Naive thymus-derived CD4-positive, alpha-beta T cell (primary cell): ENCODE measurements around the gene CPO. TPM values are rescaled to one million over a fixed set of nuclear protein-coding genes. Genes with fewer than 3 reads are reported as not detected.
"Not testable (repeated sequence)": the region's sequence is repeated elsewhere in the genome, so short reads cannot be mapped to it uniquely, and the experiment has no call there.

Source experiments
- ATAC-seq: fragments of 150-1000 bp; cut with Tn5 transposase; 2 replicates; pipeline ENCODE4 v1.10.0; 2021; ENCODE audit warnings: mild to moderate bottlenecking, moderate library complexity
- CTCF ChIA-PET: fragments of 350-600 bp; sonication (Branson Sonifier 250); formaldehyde crosslinking; loops from one replicate; lab custom pipeline; 2021; ENCODE audit warnings: antibody characterized with exemption; lab: Charles Lee
- POLR2A ChIA-PET: fragments of 350-600 bp; sonication (Branson Sonifier 250); formaldehyde crosslinking; loops from one replicate; lab custom pipeline; 2021; ENCODE audit warnings: antibody characterized with exemption, inconsistent platforms; lab: Charles Lee
- DNase-seq, 9 donors: peaks; one replicate each; pipeline versions ENCODE4 v3.0.0 to v3.0.0-alpha.2; 2020 to 2022; ENCODE audit warnings: mixed read lengths in 1 of 9
- H3K27ac ChIP-seq: one replicate; pipeline ENCODE4 v1.7.0; 2013; ENCODE audit warnings: mild to moderate bottlenecking, low read depth, low read length, moderate library complexity
- H3K27me3 ChIP-seq, 2 donors: one replicate each; pipeline ENCODE4 v1.7.0; 2013; ENCODE audit warnings: low read length in 2 of 2, mild to moderate bottlenecking in 2 of 2, moderate library complexity in 2 of 2; ENCODE audit not compliant: control insufficient read depth in 2 of 2, insufficient read depth in 2 of 2
- H3K36me3 ChIP-seq, 3 experiments: 1 replicate in 2 of 3; 2 replicates in 1 of 3; pipeline ENCODE4 v1.7.0; 2013; ENCODE audit warnings: low read length in 3 of 3, mild to moderate bottlenecking in 3 of 3, moderate library complexity in 1 of 3; ENCODE audit not compliant: insufficient read depth in 3 of 3, control insufficient read depth in 2 of 3
- H3K4me1 ChIP-seq, 2 donors: one replicate each; pipeline ENCODE4 v1.7.0; 2013; ENCODE audit warnings: low read length in 2 of 2, mild to moderate bottlenecking in 2 of 2, moderate library complexity in 1 of 2; ENCODE audit not compliant: control insufficient read depth in 2 of 2, insufficient read depth in 2 of 2
- H3K4me3 ChIP-seq: 2 replicates; pipeline ENCODE4 v1.7.0; 2013; ENCODE audit warnings: mild to moderate bottlenecking, low read length
- H3K9me3 ChIP-seq, 3 experiments: 1 replicate in 2 of 3; 2 replicates in 1 of 3; pipeline ENCODE4 v1.7.0; 2013; ENCODE audit warnings: low read length in 3 of 3; ENCODE audit not compliant: control insufficient read depth in 2 of 3
- H3K27ac Mint-ChIP-seq, 9 donors: one replicate each; pipeline ENCODE4 v1.8.0; 2020 to 2022; ENCODE audit warnings: mixed read lengths in 9 of 9, mild to moderate bottlenecking in 8 of 9, moderate library complexity in 5 of 9, inconsistent platforms in 2 of 9
- H3K27me3 Mint-ChIP-seq, 5 donors: one replicate each; pipeline ENCODE4 v1.8.0; 2021 to 2022; ENCODE audit warnings: mixed read lengths in 5 of 5, mild to moderate bottlenecking in 1 of 5
- H3K36me3 Mint-ChIP-seq, 5 donors: one replicate each; pipeline ENCODE4 v1.8.0; 2020 to 2022; ENCODE audit warnings: mixed read lengths in 5 of 5, mild to moderate bottlenecking in 3 of 5, inconsistent platforms in 1 of 5
- H3K4me1 Mint-ChIP-seq, 7 donors: one replicate each; pipeline ENCODE4 v1.8.0; 2020 to 2022; ENCODE audit warnings: mixed read lengths in 7 of 7, mild to moderate bottlenecking in 3 of 7, inconsistent platforms in 1 of 7
- H3K4me3 Mint-ChIP-seq, 10 donors: one replicate each; pipeline ENCODE4 v1.8.0; 2020 to 2022; ENCODE audit warnings: mild to moderate bottlenecking in 10 of 10, mixed read lengths in 10 of 10, moderate library complexity in 6 of 10, inconsistent platforms in 2 of 10
- H3K9me3 Mint-ChIP-seq, 11 donors: one replicate each; pipeline ENCODE4 v1.8.0; 2020 to 2022; ENCODE audit warnings: mixed read lengths in 11 of 11, mild to moderate bottlenecking in 4 of 11, inconsistent platforms in 1 of 11, moderate library complexity in 1 of 11
- intact Hi-C, 2 donors: fragments of 100-400 bp; cut with micrococcal nuclease; formaldehyde crosslinking; loops; one replicate each; pipeline ENCODE4 v1.15.1; 2023
- polyA plus RNA-seq, 2 donors: library from polyadenylated mRNA; unstranded; fragments of 300-500 nt; fragmentation: Illumina TruSeq; gene quantifications; one replicate each; pipeline ENCODE4 v1.2.3, GENCODE V29; 2021
- total RNA-seq, 6 experiments: library from RNA in 5 of 6; stranded (reverse) in 5 of 6; gene quantifications; 1 replicate in 5 of 6; 2 replicates in 1 of 6; pipeline ENCODE4 v1.2.3 and lab custom pipeline; 2021 to 2026

CPO gene
- total and polyA plus RNA-seq, 7 experiments from 2014 or later: 0.30 to 0.51 (median 0.32) TPM; not detected in 4

GRCh38 chr2:206953404-206953803, 14.1 kb downstream of the CPO start:
- ATAC-seq, H3K27ac ChIP-seq, DNase-seq, H3K4me3 ChIP-seq, H3K4me3 Mint-ChIP-seq, H3K36me3 ChIP-seq, H3K27me3 Mint-ChIP-seq, H3K36me3 Mint-ChIP-seq, POLR2A ChIA-PET, CTCF ChIA-PET, intact Hi-C loops, H3K4me1 ChIP-seq, H3K4me1 Mint-ChIP-seq, H3K9me3 ChIP-seq, H3K27ac Mint-ChIP-seq, H3K27me3 ChIP-seq: not testable (repeated sequence)
- peaks cover 4 to 36% (median 18%) of the 10 kb centered on the region in 11 donors for H3K9me3 Mint-ChIP-seq

DNA sequence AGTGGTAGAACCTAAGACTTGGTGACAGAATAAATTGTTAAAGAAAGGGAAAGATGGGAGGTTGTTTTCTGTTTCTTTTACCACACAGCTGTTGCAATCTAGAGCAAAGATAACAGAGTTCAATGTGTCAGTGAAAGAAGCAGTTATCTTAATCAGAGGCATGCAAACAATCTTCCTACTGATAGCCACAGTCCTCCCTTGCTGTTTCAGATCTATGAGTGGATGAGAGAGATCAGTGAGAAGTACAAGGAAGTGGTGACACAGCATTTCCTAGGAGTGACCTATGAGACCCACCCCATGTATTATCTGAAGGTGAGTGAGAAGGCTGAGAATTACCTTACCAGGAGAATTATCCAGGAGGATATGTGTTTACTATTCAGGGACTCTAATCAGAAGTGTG, 15.9 kb downstream of the CPO start:
- POLR2A ChIA-PET: no interaction called here
- Mint-ChIP-seq H3K27me3 (peaks cover 0 to 5% (median 1%) of the 10 kb centered on the region in 5 donors), H3K4me3 (no peak overlapping the region), H3K27ac (no peak overlapping the region), H3K9me3 (peaks cover 3 to 25% (median 15%) of the 10 kb centered on the region in 11 donors), H3K4me1 (no peaks in the 10 kb centered on the region), H3K36me3 (peaks cover 0 to 7% (median 4%) of the 10 kb centered on the region in 5 donors)
- CTCF ChIA-PET: no interaction called here
- no peaks in the 10 kb centered on the region for H3K36me3 ChIP-seq
- no peaks in the 10 kb centered on the region for H3K4me1 ChIP-seq
- H3K4me3 ChIP-seq: no peak overlapping the region
- ATAC-seq: peak; percentile 57
- H3K27ac ChIP-seq: no peak overlapping the region
- no peak for DNase-seq
- H3K9me3 ChIP-seq: peaks cover 0 to 6% (median 0%) of the 10 kb centered on the region in 3 experiments
- no peaks in the 10 kb centered on the region for H3K27me3 ChIP-seq
- intact Hi-C loops: no loop called here

- peaks cover 0 to 5% (median 0%) of the 10 kb centered on the region in 5 donors for H3K27me3 Mint-ChIP-seq
- Histone ChIP-seq H3K27ac (no peak overlapping the region), H3K27me3 (no peaks in the 10 kb centered on the region), H3K4me3 (no peak overlapping the region), H3K9me3 (peaks cover 0 to 6% (median 0%) of the 10 kb centered on the region in 3 experiments), H3K36me3 (no peaks in the 10 kb centered on the region), H3K4me1 (no peaks in the 10 kb centered on the region)
- ATAC-seq (no peak), DNase-seq (no peak)
- H3K4me1 Mint-ChIP-seq: no peaks in the 10 kb centered on the region
- peaks cover 2 to 16% (median 10%) of the 10 kb centered on the region in 11 donors for H3K9me3 Mint-ChIP-seq
- ChIA-PET CTCF (no interaction called here), POLR2A (no interaction called here)
- intact Hi-C loops: no loop called here
- H3K36me3 Mint-ChIP-seq: peaks cover 0 to 7% (median 4%) of the 10 kb centered on the region in 5 donors
- H3K4me3 Mint-ChIP-seq: no peak overlapping the region
- no peak overlapping the region for H3K27ac Mint-ChIP-seq
Observed at GRCh38 chr2:206958261-206958660, 18.9 kb downstream of the CPO start.

- no peaks in the 10 kb centered on the region for H3K27me3 Mint-ChIP-seq
- Histone ChIP-seq H3K4me1 (no peaks in the 10 kb centered on the region), H3K27me3 (no peaks in the 10 kb centered on the region), H3K4me3 (no peak overlapping the region), H3K36me3 (no peaks in the 10 kb centered on the region), H3K27ac (no peak overlapping the region), H3K9me3 (no peaks in the 10 kb centered on the region)
- no peak for DNase-seq
- ChIA-PET POLR2A (no interaction called here), CTCF (no interaction called here)
- no peaks in the 10 kb centered on the region for H3K9me3 Mint-ChIP-seq
- no peaks in the 10 kb centered on the region for H3K36me3 Mint-ChIP-seq
- no peak for ATAC-seq
- H3K4me1 Mint-ChIP-seq: no peaks in the 10 kb centered on the region
- intact Hi-C loops: no loop called here
- no peak overlapping the region for H3K4me3 Mint-ChIP-seq
- H3K27ac Mint-ChIP-seq: peak overlapping the region in 1 of 9 donors; percentile 34
Observed at GRCh38 chr2:206962966-206963365, 23.6 kb downstream of the CPO start.

DNA sequence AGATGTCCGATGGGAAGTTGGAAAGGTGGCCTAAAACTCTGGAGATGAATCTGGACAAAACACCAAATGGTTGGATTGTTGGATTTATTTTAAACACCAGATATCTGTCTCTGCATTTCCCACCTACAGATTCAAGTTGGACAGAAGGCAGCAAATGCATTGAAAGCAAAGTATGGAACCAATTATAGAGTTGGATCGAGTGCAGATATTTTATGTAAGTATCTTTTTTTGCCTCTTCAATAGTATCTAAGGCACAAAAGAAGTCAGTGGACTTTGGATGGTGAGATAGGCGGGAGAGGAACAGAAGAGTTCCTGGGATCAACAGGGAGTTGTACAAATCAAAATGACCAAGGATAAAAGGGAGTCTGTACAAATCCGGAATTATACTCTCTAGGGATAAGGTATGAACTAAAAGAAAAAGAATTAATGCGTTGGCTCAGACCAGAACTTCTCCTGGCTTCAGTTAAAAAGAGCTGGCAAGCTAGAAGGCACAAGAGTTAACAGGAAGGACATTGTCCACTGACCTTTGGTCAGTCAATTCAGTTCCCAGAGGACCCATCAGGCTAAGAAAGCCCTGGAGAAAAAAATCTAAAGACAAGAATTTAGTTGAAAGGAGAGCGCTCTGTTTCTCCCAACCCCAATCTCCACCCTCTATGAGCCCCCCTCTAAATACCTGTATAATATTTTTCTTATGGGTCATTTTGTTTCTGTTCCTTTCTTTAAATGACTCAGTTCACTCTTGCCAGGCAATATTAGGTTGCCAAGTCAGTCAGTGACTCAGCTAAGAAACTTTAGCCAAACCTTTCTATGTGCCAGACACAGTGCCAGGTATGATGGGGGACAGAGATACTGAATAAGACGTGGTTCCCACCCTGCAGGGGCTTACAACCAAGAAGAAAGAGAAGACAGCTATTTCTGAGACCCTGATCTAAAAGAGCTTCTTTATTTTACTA, 29.1 kb downstream of the CPO start:
- no peaks in the 10 kb centered on the region for H3K27me3 ChIP-seq
- no peak overlapping the region for H3K27ac ChIP-seq
- H3K4me3 ChIP-seq: no peak overlapping the region
- CTCF ChIA-PET: no interaction called here
- ATAC-seq (no peak), DNase-seq (no peak)
- H3K9me3 ChIP-seq: no peaks in the 10 kb centered on the region
- POLR2A ChIA-PET: no interaction called here
- intact Hi-C loops: no loop called here
- no peaks in the 10 kb centered on the region for H3K36me3 ChIP-seq
- H3K4me3 Mint-ChIP-seq: no peak overlapping the region
- H3K36me3 Mint-ChIP-seq: no peaks in the 10 kb centered on the region
- H3K9me3 Mint-ChIP-seq: no peaks in the 10 kb centered on the region
- H3K4me1 ChIP-seq: no peaks in the 10 kb centered on the region
- H3K27me3 Mint-ChIP-seq: no peaks in the 10 kb centered on the region
- H3K4me1 Mint-ChIP-seq: no peaks in the 10 kb centered on the region
- H3K27ac Mint-ChIP-seq: no peak overlapping the region

GRCh38 chr2:206969192-206969591, 29.9 kb downstream of the CPO start:
- Mint-ChIP-seq H3K27me3 (peaks cover 0 to 3% (median 0%) of the 10 kb centered on the region in 5 donors), H3K36me3 (no peaks in the 10 kb centered on the region), H3K4me3 (no peak overlapping the region), H3K4me1 (no peaks in the 10 kb centered on the region), H3K9me3 (no peaks in the 10 kb centered on the region), H3K27ac (no peak overlapping the region)
- DNase-seq: no peak
- H3K27me3 ChIP-seq: no peaks in the 10 kb centered on the region
- no peak overlapping the region for H3K27ac ChIP-seq
- no peaks in the 10 kb centered on the region for H3K9me3 ChIP-seq
- intact Hi-C loops: no loop called here
- no peak for ATAC-seq
- H3K4me1 ChIP-seq: no peaks in the 10 kb centered on the region
- no peak overlapping the region for H3K4me3 ChIP-seq
- ChIA-PET POLR2A (no interaction called here), CTCF (no interaction called here)
- no peaks in the 10 kb centered on the region for H3K36me3 ChIP-seq
